Fibroblast of the aortic adventitia (primary cell): ENCODE results near the gene EVX1. TPM values are rescaled to one million over a fixed set of nuclear protein-coding genes. Genes with fewer than 3 reads are reported as not detected.

Experiments used
- DNase-seq: peaks from one replicate; pipeline ENCODE4 v3.0.0-alpha.2; 2010; ENCODE audit warnings: low read depth
- H3K4me3 ChIP-seq: 2 replicates; pipeline ENCODE4 v1.5.1; 2011; ENCODE audit warnings: low read depth, mild to moderate bottlenecking, control low read depth, low read length, moderate library complexity
- total RNA-seq: library from RNA; depleted of rRNA; stranded (reverse); fragments of >200 nt; gene quantifications from 2 replicates; pipeline ENCODE4 v1.2.3, GENCODE V29; 2012; ENCODE audit warnings: low replicate concordance
- TF ChIP-seq, protein P1 (sequence below): IDR thresholded peaks from 2 replicates; pipeline ENCODE4 v1.5.1; 2011; ENCODE audit warnings: mild to moderate bottlenecking, low read length, control low read depth, inconsistent platforms; ENCODE audit not compliant: insufficient read depth

EVX1 gene
- total RNA-seq, 1 donor, result not detected

DNA sequence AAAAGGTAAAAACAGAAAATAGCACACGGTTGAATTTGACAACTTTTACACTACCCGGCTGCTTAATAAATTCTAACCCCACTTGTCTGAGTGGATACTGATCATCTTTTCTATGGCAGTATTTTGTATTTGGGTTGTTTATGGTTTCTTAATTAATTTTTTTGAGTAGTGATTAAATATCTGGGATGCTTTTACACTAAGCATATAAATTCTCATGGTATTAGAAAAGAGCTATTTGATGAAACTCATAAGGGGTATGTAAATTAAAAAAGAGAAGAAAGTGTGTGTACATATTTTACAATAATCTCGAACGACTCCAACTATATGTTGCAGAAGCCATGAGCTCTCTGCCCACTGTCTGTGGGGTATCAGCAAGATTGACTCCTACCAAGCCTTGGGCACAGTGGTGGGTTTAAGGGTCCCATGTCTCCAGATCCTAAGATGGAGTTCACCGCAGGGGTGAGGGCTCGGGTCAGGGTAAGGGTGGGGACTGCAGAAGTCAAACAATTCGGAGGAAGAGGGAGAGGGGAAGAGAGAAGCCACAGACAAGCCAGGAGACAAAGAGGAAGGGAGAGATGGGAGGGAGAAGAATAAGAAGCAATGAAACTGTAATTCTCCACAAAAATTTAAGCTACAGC is 35.1 kb upstream of the EVX1 start:
- no peak overlapping the region for H3K4me3 ChIP-seq
- DNase-seq, result no peak
- TF ChIP-seq, protein P1, sequence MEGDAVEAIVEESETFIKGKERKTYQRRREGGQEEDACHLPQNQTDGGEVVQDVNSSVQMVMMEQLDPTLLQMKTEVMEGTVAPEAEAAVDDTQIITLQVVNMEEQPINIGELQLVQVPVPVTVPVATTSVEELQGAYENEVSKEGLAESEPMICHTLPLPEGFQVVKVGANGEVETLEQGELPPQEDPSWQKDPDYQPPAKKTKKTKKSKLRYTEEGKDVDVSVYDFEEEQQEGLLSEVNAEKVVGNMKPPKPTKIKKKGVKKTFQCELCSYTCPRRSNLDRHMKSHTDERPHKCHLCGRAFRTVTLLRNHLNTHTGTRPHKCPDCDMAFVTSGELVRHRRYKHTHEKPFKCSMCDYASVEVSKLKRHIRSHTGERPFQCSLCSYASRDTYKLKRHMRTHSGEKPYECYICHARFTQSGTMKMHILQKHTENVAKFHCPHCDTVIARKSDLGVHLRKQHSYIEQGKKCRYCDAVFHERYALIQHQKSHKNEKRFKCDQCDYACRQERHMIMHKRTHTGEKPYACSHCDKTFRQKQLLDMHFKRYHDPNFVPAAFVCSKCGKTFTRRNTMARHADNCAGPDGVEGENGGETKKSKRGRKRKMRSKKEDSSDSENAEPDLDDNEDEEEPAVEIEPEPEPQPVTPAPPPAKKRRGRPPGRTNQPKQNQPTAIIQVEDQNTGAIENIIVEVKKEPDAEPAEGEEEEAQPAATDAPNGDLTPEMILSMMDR, result no peak

DNA sequence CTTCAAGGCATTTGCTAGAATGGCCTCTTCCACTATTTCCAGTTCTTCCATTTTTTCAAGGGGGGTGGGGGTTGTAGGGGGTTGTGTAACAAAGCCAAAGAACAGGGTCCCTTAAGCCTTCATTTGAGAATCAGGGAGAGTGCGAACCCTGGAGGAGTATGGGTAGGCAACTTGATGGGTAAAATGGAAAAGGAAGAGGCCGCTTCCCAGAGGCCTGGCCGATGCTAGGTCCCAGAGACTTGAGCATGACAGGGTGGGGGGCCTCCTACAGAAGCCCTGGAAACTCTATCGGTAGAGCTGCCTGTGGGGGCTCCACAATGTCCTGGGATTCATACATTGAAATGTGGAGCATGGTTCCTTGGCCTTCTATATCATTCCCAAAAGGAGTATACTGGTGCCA is 33.6 kb upstream of the EVX1 start:
- DNase-seq, result no peak
- TF ChIP-seq, protein P1, result no peak
- no peak overlapping the region for H3K4me3 ChIP-seq

DNA sequence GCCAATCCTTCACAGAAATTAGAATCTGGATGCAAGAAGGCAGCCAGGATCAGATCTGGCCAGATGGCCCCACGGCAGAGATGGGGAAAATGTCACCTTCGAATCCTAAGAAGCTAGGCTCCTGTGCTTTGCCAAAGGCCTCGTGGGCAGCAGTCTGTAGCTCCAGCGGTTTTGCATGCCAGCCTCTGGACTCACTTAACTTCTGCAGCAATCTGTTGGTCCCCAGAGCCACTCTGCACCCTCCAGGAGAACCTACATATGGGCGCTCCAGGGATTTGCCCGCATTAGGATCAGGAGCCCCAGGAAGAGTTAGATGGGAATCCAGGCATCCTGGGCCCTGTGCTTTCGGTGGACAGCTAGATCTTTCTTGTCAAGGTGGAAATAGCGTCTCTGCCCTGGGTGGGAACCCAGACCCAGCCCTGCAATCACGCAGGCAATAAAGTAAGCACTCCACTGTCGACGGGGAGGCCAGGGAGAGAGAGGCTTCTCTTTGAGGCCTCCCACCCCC is 32.6 kb upstream of the EVX1 start:
- TF ChIP-seq, protein P1, result no peak
- H3K4me3 ChIP-seq, result no peak overlapping the region
- DNase-seq, result no peak

DNA sequence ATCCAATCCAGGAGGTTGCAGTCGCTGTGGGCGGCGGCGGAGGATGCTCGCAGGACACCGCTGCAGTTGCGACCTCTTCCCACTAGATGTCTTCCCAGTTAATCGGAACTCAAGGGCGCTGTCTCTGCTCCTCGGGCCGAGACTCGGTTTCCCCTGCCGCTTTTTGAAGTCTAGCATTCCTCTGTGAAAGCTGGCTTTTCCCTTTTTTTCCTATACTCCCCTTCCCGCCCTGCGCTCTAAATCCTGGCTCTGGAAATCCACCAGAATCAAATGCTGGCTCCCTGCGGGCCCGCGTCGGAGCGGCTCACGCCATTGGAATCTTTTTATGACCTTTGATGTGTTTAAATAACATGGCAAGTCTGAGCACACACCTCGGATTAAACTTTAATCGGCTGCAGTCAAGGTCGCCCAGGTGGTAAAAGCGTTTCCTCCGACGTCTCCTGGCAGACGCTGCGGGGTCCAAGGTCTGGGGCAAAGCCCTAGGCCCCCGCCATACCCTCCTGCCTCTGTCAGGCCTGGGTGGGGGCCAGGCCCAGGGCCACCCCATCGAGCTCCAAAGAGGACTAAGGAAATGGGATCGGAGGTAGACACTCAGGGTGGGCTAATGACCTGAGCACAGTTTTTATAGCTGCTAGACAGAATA is 32.0 kb upstream of the EVX1 start:
- DNase-seq, result peak; percentile 45
- TF ChIP-seq, protein P1, result peak; percentile 88

DNA sequence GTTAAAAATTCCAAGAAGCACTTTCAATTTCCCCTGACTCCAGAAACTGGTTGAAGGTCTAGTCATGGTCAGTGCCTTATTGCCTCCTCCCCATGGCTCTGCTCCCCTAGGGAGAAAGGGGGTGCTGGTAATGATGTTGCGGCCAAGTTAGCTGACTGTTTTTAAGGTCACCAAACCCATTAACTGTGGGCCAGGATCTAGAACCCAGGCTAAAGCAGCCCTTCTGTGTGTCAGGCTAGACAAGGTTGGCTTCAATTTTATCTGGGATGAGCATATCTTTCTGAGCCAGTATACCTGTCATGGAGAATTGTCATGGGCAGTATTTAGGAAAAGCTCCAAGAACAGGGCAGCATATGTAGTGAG is 31.5 kb upstream of the EVX1 start:
- no peak overlapping the region for H3K4me3 ChIP-seq
- TF ChIP-seq, protein P1, result no peak
- DNase-seq, result no peak

More for the DNA sequence above, 32.0 kb upstream of the EVX1 start:
- peak overlapping the region; percentile 44 for H3K4me3 ChIP-seq

DNA sequence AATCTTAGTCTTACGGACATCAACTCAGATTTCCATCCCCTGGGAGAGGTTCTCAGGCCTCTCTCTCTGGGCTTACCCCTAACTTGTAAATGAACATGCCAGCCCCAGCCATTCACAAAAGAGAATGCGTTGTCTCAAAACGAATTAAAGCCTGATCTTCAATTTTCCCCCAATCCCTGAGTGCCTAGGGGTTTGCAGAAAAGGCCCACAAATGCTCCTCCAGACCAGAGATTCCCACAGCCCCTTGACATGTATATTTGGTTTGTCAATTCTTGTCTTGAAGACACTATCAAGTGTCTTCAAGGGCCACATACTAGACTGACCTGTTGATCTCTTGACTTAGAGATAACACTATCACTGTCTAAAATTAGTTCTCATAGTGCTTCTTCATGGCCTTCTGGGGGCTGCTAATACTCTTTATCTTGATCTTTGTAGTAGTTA is 30.8 kb upstream of the EVX1 start:
- H3K4me3 ChIP-seq, result no peak overlapping the region
- no peak for DNase-seq
- TF ChIP-seq, protein P1, result no peak
